ENCODE results near the gene RBPJ.

RBPJ gene

GRCh38 chr4:26320538-26321372 is at the start of gene RBPJ:
Gene RBPJ (plus strand): TSS chr4:26321014. CDS start chr4:26321029, 15 bp downstream.
- peak; percentile 98 to 99 for DNase-seq

- no peak for DNase-seq
Measured at GRCh38 chr4:26271703-26272102, 49.1 kb upstream of the RBPJ start.

GRCh38 chr4:26272654-26273615 is 47.9 kb upstream of the RBPJ start:
- DNase-seq, result no peak

GRCh38 chr4:26273616-26273980 is 47.2 kb upstream of the RBPJ start:
- no peak for DNase-seq

GRCh38 chr4:26275281-26275680 is 45.5 kb upstream of the RBPJ start:
- DNase-seq, result no peak

GRCh38 chr4:26279446-26279845 is 41.4 kb upstream of the RBPJ start:
- no peak for DNase-seq

- DNase-seq, result no peak
Measured at GRCh38 chr4:26281881-26282280, 38.9 kb upstream of the RBPJ start.

- DNase-seq, result no peak
Measured at GRCh38 chr4:26284536-26284935, 36.3 kb upstream of the RBPJ start.

- no peak for DNase-seq
Measured at GRCh38 chr4:26285272-26285671, 35.5 kb upstream of the RBPJ start.

- DNase-seq, result no peak
Measured at GRCh38 chr4:26287756-26288155, 33.1 kb upstream of the RBPJ start.

- no peak for DNase-seq
Measured at GRCh38 chr4:26288355-26288909, 32.4 kb upstream of the RBPJ start.

- DNase-seq, result no peak
Measured at GRCh38 chr4:26289401-26289800, 31.4 kb upstream of the RBPJ start.

GRCh38 chr4:26290321-26290720 is 30.5 kb upstream of the RBPJ start:
- DNase-seq, result no peak

GRCh38 chr4:26294904-26295303 is 25.9 kb upstream of the RBPJ start:
- no peak for DNase-seq

GRCh38 chr4:26296021-26296420 is 24.8 kb upstream of the RBPJ start:
- DNase-seq, result no peak

- no peak for DNase-seq
Measured at GRCh38 chr4:26296514-26296913, 24.3 kb upstream of the RBPJ start.

- DNase-seq, result no peak
Measured at GRCh38 chr4:26297219-26297618, 23.6 kb upstream of the RBPJ start.

- no peak for DNase-seq
Measured at GRCh38 chr4:26298198-26298947, 22.4 kb upstream of the RBPJ start.

GRCh38 chr4:26299254-26299882 is 21.4 kb upstream of the RBPJ start:
- DNase-seq, result no peak

GRCh38 chr4:26300314-26301307 is 20.2 kb upstream of the RBPJ start:
- no peak for DNase-seq

Measured in NCI-H2081 (cell line).